Mesenchymal stem cell (in vitro differentiated cells and primary cell): ENCODE measurements around the gene LINC00237.

Source experiments
- DNase-seq: peaks from one replicate; pipeline ENCODE4 v3.0.0-alpha.2; 2013
- H2AFZ ChIP-seq: one replicate; pipeline ENCODE4 v1.6.1; 2013; ENCODE audit warnings: low read depth, mild to moderate bottlenecking, control low read depth, inconsistent platforms, low read length, moderate library complexity
- H2AK5ac ChIP-seq: 2 replicates; pipeline ENCODE4 v1.6.1; 2013; ENCODE audit warnings: low read length, moderate library complexity, mild to moderate bottlenecking, inconsistent platforms; ENCODE audit not compliant: severe bottlenecking
- H2BK120ac ChIP-seq: one replicate; pipeline ENCODE4 v1.6.1; 2013; ENCODE audit warnings: low read depth, mild to moderate bottlenecking, inconsistent platforms, low read length, moderate library complexity
- H2BK12ac ChIP-seq, 2 experiments: one replicate each; pipeline ENCODE4 v1.6.1; 2013; ENCODE audit warnings: inconsistent platforms in 2 of 2, low read length in 2 of 2, mild to moderate bottlenecking in 2 of 2, moderate library complexity in 2 of 2, control low read depth in 1 of 2
- H2BK15ac ChIP-seq: one replicate; pipeline ENCODE4 v1.6.1; 2013; ENCODE audit warnings: mild to moderate bottlenecking, low read depth, inconsistent platforms; ENCODE audit not compliant: poor library complexity, severe bottlenecking
- H2BK5ac ChIP-seq: 2 replicates; pipeline ENCODE4 v1.6.1; 2013; ENCODE audit warnings: low read depth, mild to moderate bottlenecking, low read length, control low read depth, inconsistent platforms; ENCODE audit not compliant: poor library complexity, severe bottlenecking
- H3K14ac ChIP-seq, 2 experiments: one replicate each; pipeline ENCODE4 v1.6.1; 2013; ENCODE audit warnings: inconsistent platforms in 2 of 2, low read length in 2 of 2, control low read depth in 1 of 2, mild to moderate bottlenecking in 1 of 2, moderate library complexity in 1 of 2
- H3K18ac ChIP-seq, 2 experiments: one replicate each; pipeline ENCODE4 v1.6.1; 2013; ENCODE audit warnings: inconsistent platforms in 2 of 2, low read length in 2 of 2, control low read depth in 1 of 2, low read depth in 1 of 2, mild to moderate bottlenecking in 1 of 2
- H3K23ac ChIP-seq, 2 experiments: one replicate each; pipeline ENCODE4 v1.6.1; 2013; ENCODE audit warnings: inconsistent platforms in 2 of 2, low read length in 2 of 2, mild to moderate bottlenecking in 2 of 2, moderate library complexity in 2 of 2, control low read depth in 1 of 2
- H3K27ac ChIP-seq: 2 replicates; pipeline ENCODE4 v1.5.1; 2013; ENCODE audit warnings: mild to moderate bottlenecking, moderate library complexity, low read length, control low read depth, inconsistent platforms; ENCODE audit not compliant: poor library complexity, severe bottlenecking
- H3K27me3 ChIP-seq, 2 experiments: 2 replicates each; pipeline versions ENCODE4 v1.6.1 to v1.7.0; 2013; ENCODE audit warnings: low read length in 2 of 2, mild to moderate bottlenecking in 2 of 2, moderate library complexity in 2 of 2, control low read depth in 1 of 2, inconsistent platforms in 1 of 2; ENCODE audit not compliant: control insufficient read depth in 1 of 2, insufficient read depth in 1 of 2
- H3K36me3 ChIP-seq, 2 experiments: 2 replicates each; pipeline versions ENCODE4 v1.6.1 to v1.7.0; 2013; ENCODE audit warnings: low read length in 2 of 2, control low read depth in 1 of 2, inconsistent platforms in 1 of 2, low read depth in 1 of 2, mild to moderate bottlenecking in 1 of 2; ENCODE audit not compliant: insufficient read depth in 2 of 2, control insufficient read depth in 1 of 2
- H3K4ac ChIP-seq, 2 experiments: one replicate each; pipeline ENCODE4 v1.6.1; 2013; ENCODE audit warnings: inconsistent platforms in 2 of 2, low read length in 2 of 2, mild to moderate bottlenecking in 2 of 2, moderate library complexity in 2 of 2, control low read depth in 1 of 2, low read depth in 1 of 2
- H3K4me1 ChIP-seq: 2 replicates; pipeline ENCODE4 v1.6.1; 2013; ENCODE audit warnings: low read depth, low read length, control low read depth; ENCODE audit not compliant: control insufficient read depth, insufficient read depth
- H3K4me2 ChIP-seq: 2 replicates; pipeline ENCODE4 v1.6.1; 2013; ENCODE audit warnings: low read length, mild to moderate bottlenecking, inconsistent platforms; ENCODE audit not compliant: poor library complexity, severe bottlenecking
- H3K4me3 ChIP-seq, 2 experiments: 2 replicates each; pipeline versions ENCODE4 v1.5.1 to v1.7.0; 2013; ENCODE audit warnings: low read length in 2 of 2, mild to moderate bottlenecking in 2 of 2, control low read depth in 1 of 2, low read depth in 1 of 2; ENCODE audit not compliant: insufficient read depth in 1 of 2
- H3K79me1 ChIP-seq: replicated peaks from 2 replicates; pipeline ENCODE4 v1.6.1; 2013; ENCODE audit warnings: mild to moderate bottlenecking, control low read depth, low read length, inconsistent platforms; ENCODE audit not compliant: poor library complexity, severe bottlenecking
- H3K9ac ChIP-seq: 2 replicates; pipeline ENCODE4 v1.7.0; 2013; ENCODE audit warnings: mild to moderate bottlenecking, low read length, moderate library complexity
- H3K9me3 ChIP-seq: 2 replicates; pipeline ENCODE4 v1.7.0; 2013; ENCODE audit warnings: mild to moderate bottlenecking, low read length; ENCODE audit not compliant: control insufficient read depth
- H4K8ac ChIP-seq: one replicate; pipeline ENCODE4 v1.6.1; 2013; ENCODE audit warnings: inconsistent platforms, mild to moderate bottlenecking, low read length, moderate library complexity
- H4K91ac ChIP-seq: one replicate; pipeline ENCODE4 v1.6.1; 2013; ENCODE audit warnings: mild to moderate bottlenecking, low read length, inconsistent platforms
- WGBS: methylation state at CpG from one replicate; pipeline ENCODE4 v1.1.7; 2013; ENCODE audit warnings: mixed read lengths; 5-methylcytosine and 5-hydroxymethylcytosine counted together

Gene LINC00237

DNA sequence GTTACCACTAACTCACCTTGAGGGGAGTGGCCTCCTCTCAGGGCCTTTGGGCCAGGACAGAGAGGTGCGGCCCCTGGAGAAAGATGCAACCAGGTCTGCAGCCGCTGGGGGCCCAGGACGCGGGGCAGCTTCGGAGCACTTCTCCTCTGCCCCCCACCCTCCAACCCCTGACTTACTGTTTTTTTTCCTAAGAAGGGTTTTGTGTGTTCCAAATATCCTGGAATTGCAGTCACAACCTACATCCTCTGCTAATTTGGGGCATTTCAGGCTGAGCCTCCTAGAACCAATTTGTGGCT is 1.7 kb downstream of the LINC00237 start:
- WGBS: 7% methylated on average over 5 of the region's 5 CpGs
- Histone ChIP-seq H2BK5ac (no peak overlapping the region), H3K4ac (no peak overlapping the region), H2BK12ac (no peak overlapping the region), H2BK120ac (no peak overlapping the region), H2AFZ (no peak overlapping the region), H3K79me1 (no peaks in the 10 kb centered on the region), H3K36me3 (no peaks in the 10 kb centered on the region), H3K4me2 (no peak overlapping the region), H3K27me3 (peaks cover 93 to 96% of the 10 kb centered on the region in 2 experiments), H2BK15ac (no peak overlapping the region), H3K18ac (no peak overlapping the region), H3K23ac (no peak overlapping the region), H3K9ac (no peak overlapping the region), H2AK5ac (no peak overlapping the region), H3K14ac (no peak overlapping the region), H4K91ac (no peak overlapping the region), H3K27ac (no peak overlapping the region), H3K4me3 (no peak overlapping the region), H3K9me3 (no peaks in the 10 kb centered on the region), H4K8ac (no peak overlapping the region), H3K4me1 (peaks cover 33% of the 10 kb centered on the region)
- no peak for DNase-seq

DNA sequence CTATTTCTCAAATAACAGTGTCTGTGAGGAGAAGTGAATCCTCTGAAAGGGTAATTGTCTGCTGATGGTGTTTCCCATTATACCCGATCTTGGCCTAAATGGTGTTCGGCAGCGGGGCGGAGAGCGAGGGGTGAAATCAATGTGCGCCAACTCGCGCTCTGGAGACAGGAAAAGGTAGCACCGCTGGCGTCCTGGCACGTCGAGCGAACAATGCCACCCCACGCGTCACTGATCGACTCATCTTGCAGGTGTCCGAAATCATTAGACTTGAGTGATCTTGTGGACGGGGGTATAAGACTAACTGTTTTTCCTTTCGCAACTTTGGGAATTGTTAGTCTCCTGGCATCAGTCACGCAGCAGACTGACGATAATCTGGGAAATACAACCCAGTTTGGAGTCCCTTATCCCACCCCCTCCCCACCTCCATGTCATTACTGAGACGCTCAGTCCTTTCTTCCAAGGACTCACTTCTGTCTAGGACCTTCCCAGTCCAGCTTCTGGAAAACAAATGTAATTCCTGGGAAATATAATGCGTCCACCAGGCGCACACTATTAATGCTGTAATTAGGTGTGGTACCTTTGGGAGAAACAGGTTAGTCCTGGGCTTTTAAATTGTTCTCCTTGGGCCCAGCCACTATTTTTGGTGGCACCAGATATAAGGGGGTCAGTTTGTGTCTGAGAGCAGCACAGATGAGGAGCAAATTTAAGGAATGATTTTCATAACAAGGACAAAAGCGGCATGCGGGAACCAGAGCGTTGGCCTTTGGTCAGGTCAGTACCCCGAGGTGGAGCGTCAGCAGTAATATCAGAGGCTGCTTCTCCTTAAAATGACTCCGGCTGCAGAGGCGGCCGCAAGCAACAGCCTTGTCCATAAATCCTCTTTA is 2.3 kb downstream of the LINC00237 start:
- Histone ChIP-seq H3K9me3 (no peaks in the 10 kb centered on the region), H2BK120ac (no peak overlapping the region), H4K8ac (no peak overlapping the region), H3K4me3 (no peak overlapping the region), H2BK15ac (no peak overlapping the region), H3K9ac (no peak overlapping the region), H3K4me1 (peaks cover 33% of the 10 kb centered on the region), H3K27me3 (peaks cover 93 to 98% of the 10 kb centered on the region in 2 experiments), H3K18ac (no peak overlapping the region), H3K14ac (no peak overlapping the region), H2AK5ac (no peak overlapping the region), H2BK5ac (no peak overlapping the region), H3K23ac (peak overlapping the region in 1 of 2 experiments; percentile 24), H2BK12ac (no peak overlapping the region), H3K4me2 (no peak overlapping the region), H3K4ac (no peak overlapping the region), H2AFZ (no peak overlapping the region), H3K79me1 (no peaks in the 10 kb centered on the region), H4K91ac (no peak overlapping the region), H3K36me3 (no peaks in the 10 kb centered on the region), H3K27ac (no peak overlapping the region)
- WGBS: 8% methylated on average over 32 of the region's 32 CpGs
- no peak for DNase-seq

DNA sequence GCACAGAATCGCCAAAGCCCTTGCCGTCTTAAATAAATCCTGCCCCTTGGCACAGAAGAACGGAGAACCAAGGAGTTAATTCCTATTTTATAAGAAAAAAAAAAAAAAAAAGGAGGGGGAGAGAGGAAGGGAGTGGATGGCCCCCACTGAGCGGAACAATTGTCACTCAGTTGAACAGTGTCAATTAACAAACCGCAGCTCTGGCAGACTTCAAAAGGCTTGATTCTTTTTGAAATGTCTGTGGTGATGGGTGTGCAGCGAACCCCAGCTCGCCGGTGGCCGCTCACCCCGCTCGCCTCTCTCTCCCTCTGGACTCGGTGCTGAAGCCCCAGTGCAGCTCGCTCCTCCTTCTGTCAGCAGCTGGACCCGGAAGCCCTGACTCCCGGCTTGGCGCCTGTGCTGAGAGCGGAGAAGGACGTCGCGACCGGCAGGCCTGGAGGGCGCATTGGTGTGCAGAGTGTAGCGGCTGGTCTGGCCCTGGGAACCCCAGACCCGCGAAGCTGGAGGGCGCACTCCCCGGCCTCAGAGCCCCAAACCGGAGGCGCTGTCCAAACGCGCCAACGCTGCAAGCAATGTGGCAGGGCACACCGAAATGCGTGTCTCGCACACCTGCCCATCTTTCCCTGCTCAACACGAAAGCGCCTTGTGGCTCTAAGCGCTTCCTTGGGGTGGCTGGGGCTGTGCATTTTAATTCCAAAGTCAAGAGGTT is 3.4 kb downstream of the LINC00237 start:
- Histone ChIP-seq H3K9me3 (no peaks in the 10 kb centered on the region), H3K4me3 (peak overlapping the region; percentile 2 to 56), H2BK120ac (no peak overlapping the region), H3K36me3 (no peaks in the 10 kb centered on the region), H3K9ac (no peak overlapping the region), H3K14ac (peak overlapping the region in 1 of 2 experiments; percentile 12), H3K27ac (no peak overlapping the region), H4K8ac (no peak overlapping the region), H3K79me1 (no peaks in the 10 kb centered on the region), H2AFZ (no peak overlapping the region), H3K4ac (no peak overlapping the region), H3K4me1 (peaks cover 33% of the 10 kb centered on the region), H2BK12ac (no peak overlapping the region), H3K27me3 (peaks cover 89 to 98% of the 10 kb centered on the region in 2 experiments), H4K91ac (no peak overlapping the region), H3K4me2 (peak overlapping the region; percentile 4), H3K18ac (no peak overlapping the region), H2BK5ac (no peak overlapping the region), H2AK5ac (no peak overlapping the region), H3K23ac (peak overlapping the region in 1 of 2 experiments; percentile 42), H2BK15ac (no peak overlapping the region)
- DNase-seq: peak; percentile 20
- 2% methylated on average over 35 of the region's 38 CpGs for WGBS

DNA sequence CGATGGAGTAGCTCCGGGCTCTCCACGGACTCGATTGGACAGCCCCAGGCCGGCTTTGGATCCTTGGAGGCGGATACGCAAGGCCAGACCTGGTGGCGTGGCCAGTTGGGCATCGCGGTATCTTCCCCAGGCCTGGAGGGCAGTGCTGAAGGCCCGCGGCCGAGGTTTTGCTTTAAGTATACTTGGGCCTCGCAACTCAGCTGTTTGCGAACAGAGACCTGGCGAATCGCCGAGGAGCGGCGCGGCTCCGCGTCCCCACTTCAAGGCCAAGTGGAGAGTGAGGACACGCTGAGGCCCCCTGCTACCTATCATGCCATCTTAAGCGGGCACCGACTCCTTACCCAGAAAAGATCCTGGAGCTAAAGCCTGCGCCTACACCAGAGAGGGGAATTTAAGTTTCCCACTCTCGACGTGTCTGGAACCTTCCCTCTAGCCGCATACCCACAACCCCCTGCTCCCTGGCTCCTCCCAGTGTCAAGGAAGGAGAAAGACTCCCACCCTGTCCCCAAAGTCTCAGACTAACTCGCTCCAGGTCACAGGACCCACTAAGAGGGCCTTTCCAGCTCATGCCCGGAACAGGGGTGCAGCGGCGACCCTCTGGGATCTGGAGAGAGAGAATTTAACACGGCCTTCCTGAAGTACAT is 4.1 kb downstream of the LINC00237 start:
- H3K9me3 ChIP-seq: no peaks in the 10 kb centered on the region
- H3K4me3 ChIP-seq: no peak overlapping the region
- no peak overlapping the region for H2BK120ac ChIP-seq
- H3K36me3 ChIP-seq: no peaks in the 10 kb centered on the region
- WGBS: 4% methylated on average over 35 of the region's 35 CpGs
- no peak overlapping the region for H2BK5ac ChIP-seq
- H3K27ac ChIP-seq: no peak overlapping the region
- peaks cover 87 to 96% of the 10 kb centered on the region in 2 experiments for H3K27me3 ChIP-seq
- H2BK15ac ChIP-seq: no peak overlapping the region
- no peak overlapping the region for H3K4ac ChIP-seq
- peak overlapping the region; percentile 46 for H3K4me2 ChIP-seq
- peaks cover 33% of the 10 kb centered on the region for H3K4me1 ChIP-seq
- H2AFZ ChIP-seq: no peak overlapping the region
- H3K79me1 ChIP-seq: no peaks in the 10 kb centered on the region
- no peak overlapping the region for H3K14ac ChIP-seq
- H2AK5ac ChIP-seq: no peak overlapping the region
- no peak overlapping the region for H3K9ac ChIP-seq
- no peak overlapping the region for H3K23ac ChIP-seq
- no peak overlapping the region for H2BK12ac ChIP-seq
- no peak overlapping the region for H4K91ac ChIP-seq
- DNase-seq: no peak
- H3K18ac ChIP-seq: no peak overlapping the region
- H4K8ac ChIP-seq: no peak overlapping the region
